ENCODE measurements around the gene IPO4. TPM values are rescaled to one million over a fixed set of nuclear protein-coding genes. Genes with fewer than 3 reads are reported as not detected.

IPO4 gene
- total and polyA plus RNA-seq, 2 of the 13 experiments (the other 11 are each of a cell fraction or from before 2014, with no cell fraction given) = 39.0 to 179 TPM

- TF ChIP-seq ZNF407 (CRISPR knock-in tag; IDR thresholded peaks at IDR 0.05; ENCODE audit: not compliant biosample characterization) (no peak), ZNF383 (CRISPR knock-in tag; IDR thresholded peaks at IDR 0.05; ENCODE audit: borderline replicate concordance) (no peak; the same call in 1 of the 2 replicates), POLR2G (IDR thresholded peaks at IDR 0.05; ENCODE audit: low read depth, low read length) (peak; percentile 89), SATB2 (CRISPR knock-in tag; IDR thresholded peaks at IDR 0.05) (no peak), TFDP2 (CRISPR knock-in tag; IDR thresholded peaks at IDR 0.05) (peak; percentile 74; the same call in 1 of the 2 replicates), MED1 (CRISPR knock-in tag; IDR thresholded peaks at IDR 0.05) (no peak; the same call in 1 of the 2 replicates), ZNF512B (CRISPR knock-in tag; IDR thresholded peaks at IDR 0.05; ENCODE audit: borderline replicate concordance) (no peak), BATF2 (CRISPR knock-in tag; IDR thresholded peaks at IDR 0.05) (no peak), MTF1 (CRISPR knock-in tag; IDR thresholded peaks at IDR 0.05) (no peak), ZBTB39 (CRISPR knock-in tag; IDR thresholded peaks at IDR 0.05) (no peak), ZNF343 (CRISPR knock-in tag; IDR thresholded peaks at IDR 0.05) (no peak; the same call in 1 of the 2 replicates), TRIM24 (CRISPR knock-in tag; IDR thresholded peaks at IDR 0.05) (no peak), ZNF530 (CRISPR knock-in tag; IDR thresholded peaks at IDR 0.05; ENCODE audit: low read depth) (no peak)
These were observed 41.4 kb downstream of the IPO4 start, which contains the start of gene RNF31 (continued) for GRCh38 chr14:24146978-24147760.

Data from HepG2 (cell line).